Activated naive CD4-positive, alpha-beta T cell treated with anti-CD3 and anti-CD28 coated beads for 36 hours (primary cell): ENCODE measurements around the gene TRIM25. TPM values are rescaled to one million over a fixed set of nuclear protein-coding genes. Genes with fewer than 3 reads are reported as not detected.

Source experiments
- CTCF ChIA-PET: fragments of 350-600 bp; sonication (Branson Sonifier 250); formaldehyde crosslinking; loops from one replicate; lab custom pipeline; 2021; ENCODE audit warnings: antibody characterized with exemption; lab: Charles Lee
- DNase-seq: peaks from one replicate; pipeline ENCODE4 v3.0.0-alpha.2; 2020
- H3K27ac Mint-ChIP-seq: one replicate; pipeline ENCODE4 v1.8.0; 2021; ENCODE audit warnings: mild to moderate bottlenecking, mixed read lengths
- H3K27me3 Mint-ChIP-seq: one replicate; pipeline ENCODE4 v1.8.0; 2021; ENCODE audit warnings: low read depth, mixed read lengths
- H3K36me3 Mint-ChIP-seq: one replicate; pipeline ENCODE4 v1.8.0; 2021; ENCODE audit warnings: low read depth, mixed read lengths
- H3K4me1 Mint-ChIP-seq: one replicate; pipeline ENCODE4 v1.8.0; 2021; ENCODE audit warnings: low read depth, mixed read lengths
- H3K4me3 Mint-ChIP-seq: one replicate; pipeline ENCODE4 v1.8.0; 2021; ENCODE audit warnings: mild to moderate bottlenecking, moderate library complexity, mixed read lengths
- H3K9me3 Mint-ChIP-seq: one replicate; pipeline ENCODE4 v1.8.0; 2021; ENCODE audit warnings: mixed read lengths
- intact Hi-C: fragments of 100-400 bp; cut with micrococcal nuclease; formaldehyde crosslinking; loops from one replicate; pipeline ENCODE4 v1.15.1; 2023
- total RNA-seq, 2 experiments: library from RNA; stranded (reverse); gene quantifications; one replicate each; pipeline ENCODE4 v1.2.3, GENCODE V29; 2021

The TRIM25 gene
- total RNA-seq, 2 experiments from 2014 or later, result 157 to 161 TPM

- H3K9me3 Mint-ChIP-seq, result peaks cover 8% of the 10 kb centered on the region
- CTCF ChIA-PET, result interaction anchor here (1.5 kb wide), 1 partner anchor 54 kb away, joined by 7 read pairs; no protein-coding TSS in a partner anchor
- no peaks in the 10 kb centered on the region for H3K27me3 Mint-ChIP-seq
- H3K4me1 Mint-ChIP-seq, result no peaks in the 10 kb centered on the region
- no peak overlapping the region for H3K4me3 Mint-ChIP-seq
- no peak overlapping the region for H3K27ac Mint-ChIP-seq
- DNase-seq, result no peak
- intact Hi-C loops, result loop anchor here (2.0 kb wide), 1 partner anchor 50 kb away; no protein-coding TSS in a partner anchor
- H3K36me3 Mint-ChIP-seq, result peaks cover 77% of the 10 kb centered on the region
Measured at GRCh38 chr17:56890906-56891674, 22.8 kb downstream of the TRIM25 start.

GRCh38 chr17:56890390-56890789, 23.5 kb downstream of the TRIM25 start:
- intact Hi-C loops, result loop anchor here (2.0 kb wide), 1 partner anchor 50 kb away; no protein-coding TSS in a partner anchor
- Mint-ChIP-seq H3K36me3 (peaks cover 73% of the 10 kb centered on the region), H3K27ac (no peak overlapping the region), H3K27me3 (no peaks in the 10 kb centered on the region), H3K4me1 (no peaks in the 10 kb centered on the region), H3K4me3 (no peak overlapping the region), H3K9me3 (peaks cover 8% of the 10 kb centered on the region)
- CTCF ChIA-PET, result interaction anchor here (0.8 to 2.1 kb wide), 3 partner anchors 23 to 55 kb away, joined by 3 to 7 read pairs (median 5); partner anchors contain the start of gene TRIM25
- no peak for DNase-seq

GRCh38 chr17:56887552-56888467, 26.0 kb downstream of the TRIM25 start:
- intact Hi-C loops, result no loop called here
- Mint-ChIP-seq H3K27ac (no peak overlapping the region), H3K9me3 (peaks cover 8% of the 10 kb centered on the region), H3K4me3 (no peak overlapping the region), H3K27me3 (no peaks in the 10 kb centered on the region), H3K4me1 (no peaks in the 10 kb centered on the region), H3K36me3 (peaks cover 56% of the 10 kb centered on the region)
- CTCF ChIA-PET, result no interaction called here
- DNase-seq, result no peak

GRCh38 chr17:56887105-56887504, 26.7 kb downstream of the TRIM25 start:
- intact Hi-C loops, result no loop called here
- H3K4me1 Mint-ChIP-seq, result no peaks in the 10 kb centered on the region
- H3K9me3 Mint-ChIP-seq, result peaks cover 8% of the 10 kb centered on the region
- H3K4me3 Mint-ChIP-seq, result no peak overlapping the region
- DNase-seq, result no peak
- H3K27me3 Mint-ChIP-seq, result no peaks in the 10 kb centered on the region
- CTCF ChIA-PET, result no interaction called here
- peaks cover 49% of the 10 kb centered on the region for H3K36me3 Mint-ChIP-seq
- H3K27ac Mint-ChIP-seq, result no peak overlapping the region

GRCh38 chr17:56886288-56886731, 27.5 kb downstream of the TRIM25 start:
- peaks cover 8% of the 10 kb centered on the region for H3K9me3 Mint-ChIP-seq
- H3K4me3 Mint-ChIP-seq, result no peak overlapping the region
- CTCF ChIA-PET, result interaction anchor here (1.2 kb wide), 1 partner anchor 8 kb away, joined by 4 read pairs; no protein-coding TSS in a partner anchor
- H3K36me3 Mint-ChIP-seq, result peaks cover 44% of the 10 kb centered on the region
- peak overlapping the region; percentile 59 for H3K27ac Mint-ChIP-seq
- no peak for DNase-seq
- H3K4me1 Mint-ChIP-seq, result no peaks in the 10 kb centered on the region
- no peaks in the 10 kb centered on the region for H3K27me3 Mint-ChIP-seq
- intact Hi-C loops, result no loop called here

GRCh38 chr17:56885312-56885657, 28.6 kb downstream of the TRIM25 start:
- H3K36me3 Mint-ChIP-seq, result peaks cover 34% of the 10 kb centered on the region
- H3K4me1 Mint-ChIP-seq, result no peaks in the 10 kb centered on the region
- H3K27me3 Mint-ChIP-seq, result no peaks in the 10 kb centered on the region
- CTCF ChIA-PET, result interaction anchor here (1.2 kb wide), 1 partner anchor 9 kb away, joined by 4 read pairs; no protein-coding TSS in a partner anchor
- H3K9me3 Mint-ChIP-seq, result peaks cover 8% of the 10 kb centered on the region
- intact Hi-C loops, result no loop called here
- H3K4me3 Mint-ChIP-seq, result no peak overlapping the region
- H3K27ac Mint-ChIP-seq, result no peak overlapping the region
- no peak for DNase-seq

- Mint-ChIP-seq H3K36me3 (peaks cover 31% of the 10 kb centered on the region), H3K4me3 (no peak overlapping the region), H3K9me3 (peaks cover 8% of the 10 kb centered on the region), H3K4me1 (no peaks in the 10 kb centered on the region), H3K27ac (no peak overlapping the region), H3K27me3 (no peaks in the 10 kb centered on the region)
- intact Hi-C loops, result no loop called here
- no peak for DNase-seq
- CTCF ChIA-PET, result interaction anchor here (0.6 kb wide), 1 partner anchor 290 kb away, joined by 3 read pairs; no protein-coding TSS in a partner anchor
Measured at GRCh38 chr17:56884483-56885311, 29.2 kb downstream of the TRIM25 start.

GRCh38 chr17:56883616-56884015, 30.2 kb downstream of the TRIM25 start:
- no peak overlapping the region for H3K4me3 Mint-ChIP-seq
- intact Hi-C loops, result no loop called here

GRCh38 chr17:56881685-56882295, 32.1 kb downstream of the TRIM25 start:
- peaks cover 4% of the 10 kb centered on the region for H3K36me3 Mint-ChIP-seq
- H3K27me3 Mint-ChIP-seq, result no peaks in the 10 kb centered on the region
- CTCF ChIA-PET, result interaction anchor here (0.6 kb wide), 1 partner anchor 55 kb away, joined by 3 read pairs; no protein-coding TSS in a partner anchor
- no peak for DNase-seq
- H3K27ac Mint-ChIP-seq, result no peak overlapping the region
- no peak overlapping the region for H3K4me3 Mint-ChIP-seq
- no peaks in the 10 kb centered on the region for H3K4me1 Mint-ChIP-seq
- intact Hi-C loops, result no loop called here
- H3K9me3 Mint-ChIP-seq, result no peaks in the 10 kb centered on the region

More at GRCh38 chr17:56883616-56884015, 30.2 kb downstream of the TRIM25 start:
- DNase-seq, result no peak
- H3K4me1 Mint-ChIP-seq, result no peaks in the 10 kb centered on the region
- H3K9me3 Mint-ChIP-seq, result peaks cover 7% of the 10 kb centered on the region
- no peak overlapping the region for H3K27ac Mint-ChIP-seq
- no peaks in the 10 kb centered on the region for H3K27me3 Mint-ChIP-seq
- peaks cover 20% of the 10 kb centered on the region for H3K36me3 Mint-ChIP-seq
- CTCF ChIA-PET, result interaction anchor here (0.9 kb wide), 1 partner anchor 56 kb away, joined by 3 read pairs; no protein-coding TSS in a partner anchor

GRCh38 chr17:56880571-56880970, 33.3 kb downstream of the TRIM25 start:
- H3K27ac Mint-ChIP-seq, result no peak overlapping the region
- no peaks in the 10 kb centered on the region for H3K36me3 Mint-ChIP-seq
- no peaks in the 10 kb centered on the region for H3K9me3 Mint-ChIP-seq
- no peaks in the 10 kb centered on the region for H3K4me1 Mint-ChIP-seq
- H3K4me3 Mint-ChIP-seq, result no peak overlapping the region
- no peak for DNase-seq
- CTCF ChIA-PET, result no interaction called here
- intact Hi-C loops, result no loop called here
- peaks cover 2% of the 10 kb centered on the region for H3K27me3 Mint-ChIP-seq

- H3K27me3 Mint-ChIP-seq, result peaks cover 2% of the 10 kb centered on the region
- no peak overlapping the region for H3K27ac Mint-ChIP-seq
- H3K4me3 Mint-ChIP-seq, result no peak overlapping the region
- no peaks in the 10 kb centered on the region for H3K4me1 Mint-ChIP-seq
- intact Hi-C loops, result no loop called here
- no peak for DNase-seq
- CTCF ChIA-PET, result no interaction called here
- no peaks in the 10 kb centered on the region for H3K36me3 Mint-ChIP-seq
- no peaks in the 10 kb centered on the region for H3K9me3 Mint-ChIP-seq
Measured at GRCh38 chr17:56880133-56880532, 33.7 kb downstream of the TRIM25 start.
